HG02759 (cell line): ENCODE results near the gene NCMAP.

Experiments used
- ATAC-seq: cut with Tn5 transposase; IDR thresholded peaks from one replicate; pipeline ENCODE4 v1.9.1; 2021; ENCODE audit warnings: mild to moderate bottlenecking, moderate library complexity; ENCODE audit not compliant: unreplicated experiment

Gene NCMAP

GRCh38 chr1:24621121-24621520, 65.2 kb downstream of the NCMAP start:
- ATAC-seq, result no peak

- ATAC-seq, result no peak
Observed at GRCh38 chr1:24622218-24622617, 66.3 kb downstream of the NCMAP start.

- no peak for ATAC-seq
Observed at GRCh38 chr1:24632832-24633175, 76.9 kb downstream of the NCMAP start.

- no peak for ATAC-seq
Observed at GRCh38 chr1:24635195-24635843, 79.4 kb downstream of the NCMAP start.

GRCh38 chr1:24636661-24637357, 80.9 kb downstream of the NCMAP start:
- ATAC-seq, result no peak

GRCh38 chr1:24639094-24639493, 83.2 kb downstream of the NCMAP start:
- ATAC-seq, result no peak

- no peak for ATAC-seq
Observed at GRCh38 chr1:24639881-24640280, 84.0 kb downstream of the NCMAP start.

GRCh38 chr1:24640288-24640687, 84.4 kb downstream of the NCMAP start:
- ATAC-seq, result no peak

GRCh38 chr1:24641646-24642151, 85.8 kb downstream of the NCMAP start:
- ATAC-seq, result no peak

- peak; percentile 92 for ATAC-seq
Observed at GRCh38 chr1:24642481-24643362, 86.8 kb downstream of the NCMAP start, which contains the start of gene SRRM1. TSS of gene SRRM1 (plus strand) at chr1:24643302. CDS start at chr1:24643327, 25 bp downstream.

- ATAC-seq, result peak; percentile 26
Observed at GRCh38 chr1:24643363-24644099, 87.6 kb downstream of the NCMAP start.

- ATAC-seq, result no peak
Observed at GRCh38 chr1:24644100-24644384, 88.2 kb downstream of the NCMAP start.

GRCh38 chr1:24648919-24649318, 93.0 kb downstream of the NCMAP start:
- ATAC-seq, result no peak

- ATAC-seq, result no peak
Observed at GRCh38 chr1:24652382-24652781, 96.5 kb downstream of the NCMAP start.

- ATAC-seq, result no peak
Observed at GRCh38 chr1:24654010-24654409, 98.1 kb downstream of the NCMAP start.

GRCh38 chr1:24656046-24656445, 100.2 kb downstream of the NCMAP start:
- ATAC-seq, result no peak

GRCh38 chr1:24657781-24658180, 101.9 kb downstream of the NCMAP start:
- no peak for ATAC-seq
